Nephron progenitor cell (in vitro differentiated cells): ENCODE data around the gene PLCD1.

ENCODE experiments used
- DNase-seq: peaks from one replicate; pipeline ENCODE4 v3.0.0; 2021
- H3K27ac Mint-ChIP-seq: 2 replicates; pipeline ENCODE4 v1.8.0; 2021; ENCODE audit warnings: mild to moderate bottlenecking, moderate library complexity, mixed read lengths
- H3K27me3 Mint-ChIP-seq: 2 replicates; pipeline ENCODE4 v1.8.0; 2021; ENCODE audit warnings: mild to moderate bottlenecking, low read depth, mixed read lengths; ENCODE audit not compliant: poor library complexity
- H3K36me3 Mint-ChIP-seq: 2 replicates; pipeline ENCODE4 v1.8.0; 2021; ENCODE audit warnings: low read depth, mixed read lengths
- H3K4me1 Mint-ChIP-seq: 2 replicates; pipeline ENCODE4 v1.8.0; 2021; ENCODE audit warnings: mixed read lengths
- H3K4me3 Mint-ChIP-seq: 2 replicates; pipeline ENCODE4 v1.8.0; 2021; ENCODE audit warnings: mild to moderate bottlenecking, moderate library complexity, mixed read lengths
- H3K9me3 Mint-ChIP-seq: 2 replicates; pipeline ENCODE4 v1.8.0; 2021; ENCODE audit warnings: mild to moderate bottlenecking, moderate library complexity, mixed read lengths
- CTCF ChIP-seq: fragments of 200-600 bp; sonication (generic); IDR thresholded peaks from 2 replicates; pipeline ENCODE4 v1.5.0; 2021; ENCODE audit warnings: antibody characterized with exemption

The PLCD1 gene

DNA sequence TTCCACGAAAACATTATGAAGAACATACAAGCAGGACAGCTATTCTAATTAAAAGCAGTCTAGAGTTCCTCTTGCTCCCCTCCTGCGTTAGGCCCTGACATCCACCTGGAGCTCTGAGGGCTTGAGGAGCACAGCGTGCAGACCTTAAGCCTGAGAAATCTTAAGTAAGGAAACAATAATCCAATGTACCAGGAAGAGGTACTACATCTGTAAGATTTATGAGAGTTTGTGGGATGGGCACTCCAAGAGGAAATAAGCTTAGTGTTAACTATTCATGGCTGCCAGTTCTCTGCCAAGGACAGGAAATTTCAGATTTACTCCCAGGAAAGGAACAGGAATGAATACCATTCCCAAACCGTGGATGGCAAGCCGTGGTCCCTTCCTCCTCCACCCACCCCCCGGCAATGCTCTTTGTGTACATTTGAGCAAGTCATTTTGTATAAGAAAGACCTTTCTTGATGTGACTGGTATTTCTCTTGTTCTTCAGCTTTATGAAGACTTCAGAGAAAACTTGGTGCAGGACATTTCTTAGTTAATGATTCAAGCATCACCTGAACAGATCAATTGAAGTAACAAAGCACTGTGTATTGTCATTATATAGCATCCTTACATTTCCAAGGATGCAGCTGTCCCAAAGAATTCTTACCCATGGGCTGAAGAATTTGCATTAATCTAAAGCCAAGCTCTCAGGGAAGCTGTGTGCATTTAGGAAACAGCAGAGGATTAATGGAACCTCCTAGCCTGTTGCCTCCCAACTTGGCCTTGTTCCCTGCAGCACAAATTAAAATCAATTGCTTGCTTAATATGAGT lies 67.6 kb downstream of the PLCD1 start:
- Mint-ChIP-seq H3K4me3 (no peak overlapping the region), H3K36me3 (peaks cover 12% of the 10 kb centered on the region), H3K27me3 (peaks cover 2% of the 10 kb centered on the region), H3K9me3 (no peaks in the 10 kb centered on the region), H3K27ac (peak overlapping the region; percentile 84), H3K4me1 (peaks cover 40% of the 10 kb centered on the region)
- no peak for TF ChIP-seq CTCF
- no peak for DNase-seq

DNA sequence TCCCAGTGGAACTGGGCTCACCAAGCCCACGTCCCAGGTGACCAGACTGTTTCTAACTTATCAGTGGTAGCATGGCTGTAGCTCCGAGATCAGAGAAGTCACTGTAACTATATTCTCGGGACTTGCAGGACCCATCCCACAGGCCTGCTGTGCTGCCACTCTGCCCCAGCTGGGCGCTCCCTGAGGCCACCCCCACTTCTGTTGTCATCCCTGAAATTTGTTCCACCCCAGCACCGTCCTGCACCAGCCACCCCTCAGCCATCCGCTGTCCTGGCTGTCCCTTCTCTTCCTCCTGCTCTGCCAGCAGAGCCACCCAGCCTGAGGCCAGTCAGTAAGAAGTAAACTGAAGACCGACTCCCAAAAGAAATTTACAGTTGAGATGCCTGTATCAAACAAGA lies 71.9 kb downstream of the PLCD1 start:
- no peak overlapping the region for H3K27ac Mint-ChIP-seq
- peaks cover 28% of the 10 kb centered on the region for H3K36me3 Mint-ChIP-seq
- DNase-seq = no peak
- H3K4me3 Mint-ChIP-seq = no peak overlapping the region
- H3K4me1 Mint-ChIP-seq = peaks cover 32% of the 10 kb centered on the region
- H3K27me3 Mint-ChIP-seq = peaks cover 2% of the 10 kb centered on the region
- peaks cover under 1% of the 10 kb centered on the region for H3K9me3 Mint-ChIP-seq
- TF ChIP-seq CTCF = no peak
